ENCODE data around the gene SLC22A25.

DNA sequence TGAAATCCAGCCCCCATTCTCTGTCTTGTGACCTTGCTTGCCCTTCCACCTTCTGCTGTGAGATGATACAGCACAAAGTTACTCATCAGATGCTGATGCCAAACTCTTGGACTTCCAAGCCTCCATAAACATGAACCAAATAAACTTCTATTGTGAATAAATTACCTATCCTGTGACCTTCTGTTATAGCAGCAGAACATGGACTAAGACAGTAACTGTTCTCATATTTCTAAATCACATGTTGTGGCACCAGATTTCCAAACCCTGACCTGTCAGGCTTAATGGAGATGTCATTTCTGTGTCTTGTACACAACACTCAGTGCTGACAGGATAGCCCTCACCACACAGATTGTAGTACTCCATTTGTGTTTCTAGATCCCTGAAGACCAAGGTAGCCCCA lies 6.0 kb downstream of the SLC22A25 start:
- TF ChIP-seq, protein P1, sequence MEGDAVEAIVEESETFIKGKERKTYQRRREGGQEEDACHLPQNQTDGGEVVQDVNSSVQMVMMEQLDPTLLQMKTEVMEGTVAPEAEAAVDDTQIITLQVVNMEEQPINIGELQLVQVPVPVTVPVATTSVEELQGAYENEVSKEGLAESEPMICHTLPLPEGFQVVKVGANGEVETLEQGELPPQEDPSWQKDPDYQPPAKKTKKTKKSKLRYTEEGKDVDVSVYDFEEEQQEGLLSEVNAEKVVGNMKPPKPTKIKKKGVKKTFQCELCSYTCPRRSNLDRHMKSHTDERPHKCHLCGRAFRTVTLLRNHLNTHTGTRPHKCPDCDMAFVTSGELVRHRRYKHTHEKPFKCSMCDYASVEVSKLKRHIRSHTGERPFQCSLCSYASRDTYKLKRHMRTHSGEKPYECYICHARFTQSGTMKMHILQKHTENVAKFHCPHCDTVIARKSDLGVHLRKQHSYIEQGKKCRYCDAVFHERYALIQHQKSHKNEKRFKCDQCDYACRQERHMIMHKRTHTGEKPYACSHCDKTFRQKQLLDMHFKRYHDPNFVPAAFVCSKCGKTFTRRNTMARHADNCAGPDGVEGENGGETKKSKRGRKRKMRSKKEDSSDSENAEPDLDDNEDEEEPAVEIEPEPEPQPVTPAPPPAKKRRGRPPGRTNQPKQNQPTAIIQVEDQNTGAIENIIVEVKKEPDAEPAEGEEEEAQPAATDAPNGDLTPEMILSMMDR (optimal IDR thresholded peaks at IDR 0.05 in 1 of 3, IDR thresholded peaks at IDR 0.05 in 1 of 3, conservative IDR thresholded peaks at IDR 0.05 in 1 of 3; ENCODE audit: extremely low read depth in 1 of 3, insufficient read depth in 2 of 3, low read length in 3 of 3): no peak
- no peak for TF ChIP-seq EZH2 (IDR thresholded peaks at IDR 0.05; ENCODE audit: low read length)

Measured in keratinocyte (primary cell).